SK-N-SH (cell line): ENCODE data around the gene TRAM2. TPM values are rescaled to one million over a fixed set of nuclear protein-coding genes. Genes with fewer than 3 reads are reported as not detected.
A peak's percentile ranks its signal among the peaks of the same experiment; 100 is the strongest.

ENCODE experiments used
- CTCF ChIA-PET: fragments of 300-600, 350-600 bp; formaldehyde crosslinking; extraction: SDS; loops from one replicate; lab custom pipeline; 2021; lab: Yijun Ruan, JAX
- POLR2A ChIA-PET: fragments of 350-600 bp; sonication (Branson Sonifier 250); formaldehyde crosslinking; extraction: SDS; loops from one replicate; lab custom pipeline; 2020; ENCODE audit warnings: antibody characterized with exemption, inconsistent platforms; lab: Yijun Ruan, JAX
- DNase-seq: peaks from one replicate; pipeline ENCODE4 v3.0.0; 2012
- H2AFZ ChIP-seq: fragments of 200-600 bp; sonication (generic); 2 replicates; pipeline ENCODE4 v1.8.1; 2016; ENCODE audit warnings: antibody characterized with exemption, mild to moderate bottlenecking, low read depth
- H3F3A ChIP-seq: fragments of 200-600 bp; sonication (generic); replicated peaks from 2 replicates; pipeline ENCODE3; 2016; ENCODE audit warnings: antibody characterized with exemption, mild to moderate bottlenecking; ENCODE audit not compliant: insufficient read depth
- H3K27ac ChIP-seq, 2 experiments: fragments of 200-500 bp in 1 of 2; fragments of 200-600 bp in 1 of 2; sonication (Bioruptor generic) in 1 of 2; sonication (generic), shearing (Covaris generic) in 1 of 2; 2 replicates each; pipeline versions ENCODE4 v1.5.1 to v1.6.1; 2014 to 2016; ENCODE audit warnings: low read depth in 2 of 2, inconsistent platforms in 1 of 2, low read length in 1 of 2, mild to moderate bottlenecking in 1 of 2, mixed read lengths in 1 of 2
- H3K27me3 ChIP-seq: fragments of 200-600 bp; sonication (generic), shearing (Covaris generic); 2 replicates; pipeline ENCODE4 v1.6.1; 2016; ENCODE audit warnings: mixed run types; ENCODE audit not compliant: insufficient read depth
- H3K36me3 ChIP-seq, 2 experiments: fragments of 200-500 bp in 1 of 2; fragments of 200-600 bp in 1 of 2; sonication (Bioruptor generic) in 1 of 2; sonication (generic) in 1 of 2; replicated peaks in 1 of 2; 2 replicates each; pipeline versions ENCODE3 to v1.5.1; 2014 to 2016; ENCODE audit warnings: low read length in 1 of 2, mild to moderate bottlenecking in 1 of 2; ENCODE audit not compliant: insufficient read depth in 2 of 2, control insufficient read depth in 1 of 2
- H3K4me1 ChIP-seq, 2 experiments: fragments of 200-500 bp in 1 of 2; fragments of 200-600 bp in 1 of 2; sonication (Bioruptor generic) in 1 of 2; sonication (generic), shearing (Covaris generic) in 1 of 2; 2 replicates each; pipeline versions ENCODE4 v1.5.1 to v1.6.1; 2014 to 2016; ENCODE audit warnings: low read depth in 1 of 2, low read length in 1 of 2, mixed run types in 1 of 2; ENCODE audit not compliant: insufficient read depth in 2 of 2, control insufficient read depth in 1 of 2
- H3K4me2 ChIP-seq: fragments of 200-600 bp; sonication (generic), shearing (Covaris generic); 2 replicates; pipeline ENCODE4 v1.6.1; 2017; ENCODE audit warnings: mixed run types
- H3K4me3 ChIP-seq, 2 experiments: fragments of 200-500 bp in 1 of 2; fragments of 200-600 bp in 1 of 2; sonication (Bioruptor generic) in 1 of 2; sonication (generic), shearing (Covaris generic) in 1 of 2; 2 replicates each; pipeline versions ENCODE4 v1.5.1 to v1.8.1; 2014 to 2016; ENCODE audit warnings: low read depth in 2 of 2, inconsistent platforms in 1 of 2, low read length in 1 of 2, mild to moderate bottlenecking in 1 of 2, mixed read lengths in 1 of 2, moderate library complexity in 1 of 2
- H3K79me2 ChIP-seq: fragments of 200-600 bp; sonication (generic); 2 replicates; pipeline ENCODE4 v1.8.1; 2017; ENCODE audit warnings: mild to moderate bottlenecking; ENCODE audit not compliant: insufficient read depth
- H3K9ac ChIP-seq: fragments of 200-600 bp; sonication (generic); 2 replicates; pipeline ENCODE4 v1.6.1; 2017; ENCODE audit warnings: mixed run types
- H3K9me2 ChIP-seq: fragments of 200-600 bp; sonication (generic); 2 replicates; pipeline ENCODE4 v1.6.1; 2017; ENCODE audit warnings: mixed run types
- H3K9me3 ChIP-seq: fragments of 200-600 bp; sonication (generic); 2 replicates; pipeline ENCODE4 v1.6.1; 2017; ENCODE audit warnings: mixed run types, mild to moderate bottlenecking, moderate library complexity
- H4K20me1 ChIP-seq: fragments of 200-600 bp; sonication (generic); 2 replicates; pipeline ENCODE4 v1.6.1; 2017; ENCODE audit warnings: mild to moderate bottlenecking, mixed run types; ENCODE audit not compliant: insufficient read depth
- EZH2phosphoT487 ChIP-seq: fragments of 200-600 bp; sonication (generic); IDR thresholded peaks from 2 replicates; pipeline ENCODE4 v1.6.1; 2017; ENCODE audit warnings: low read depth, mixed run types, mild to moderate bottlenecking, antibody characterized with exemption, moderate library complexity, borderline replicate concordance
- FOSL2 ChIP-seq: IDR thresholded peaks from 2 replicates; pipeline ENCODE4 v1.4.0; 2012; ENCODE audit warnings: low read depth, mild to moderate bottlenecking, moderate library complexity, borderline replicate concordance
- FOXM1 ChIP-seq: IDR thresholded peaks from 2 replicates; pipeline ENCODE4 v1.4.0; 2012; ENCODE audit warnings: low read depth, mild to moderate bottlenecking
- GABPA ChIP-seq: IDR thresholded peaks from 2 replicates; pipeline ENCODE4 v1.4.0; 2012; ENCODE audit warnings: low read depth, mild to moderate bottlenecking
- GATA2 ChIP-seq: sonication (generic); formaldehyde crosslinking; IDR thresholded peaks from 2 replicates; pipeline ENCODE4 v1.5.0; 2020; ENCODE audit warnings: mild to moderate bottlenecking, missing genetic modification reagents
- IRF3 ChIP-seq: fragments of 150-350 bp; IDR thresholded peaks from 2 replicates; pipeline ENCODE4 v1.6.1; 2016; ENCODE audit warnings: mild to moderate bottlenecking, low read depth, low read length
- JUND ChIP-seq: IDR thresholded peaks from 2 replicates; pipeline ENCODE4 v1.4.0; 2012
- MAX ChIP-seq: IDR thresholded peaks from 2 replicates; pipeline ENCODE4 v1.4.0; 2012; ENCODE audit warnings: low read depth
- MXI1 ChIP-seq: IDR thresholded peaks from 2 replicates; pipeline ENCODE4 v1.6.1; 2012; ENCODE audit warnings: mild to moderate bottlenecking, low read depth, low read length, improper control_type of control experiment
- NRF1 ChIP-seq: IDR thresholded peaks from 2 replicates; pipeline ENCODE4 v1.6.1; 2012; ENCODE audit warnings: low read depth, mild to moderate bottlenecking, low read length
- POLR2AphosphoS5 ChIP-seq: IDR thresholded peaks from 2 replicates; pipeline ENCODE4 v1.6.1; 2012; ENCODE audit warnings: low read depth, low read length
- REST ChIP-seq: IDR thresholded peaks from 2 replicates; pipeline ENCODE4 v1.6.1; 2012; ENCODE audit warnings: mild to moderate bottlenecking, low read depth, low read length, moderate library complexity
- RXRA ChIP-seq: IDR thresholded peaks from 2 replicates; pipeline ENCODE4 v1.4.0; 2012; ENCODE audit warnings: low read depth, mild to moderate bottlenecking, borderline replicate concordance
- SIN3A ChIP-seq: IDR thresholded peaks from 2 replicates; pipeline ENCODE4 v1.6.1; 2012; ENCODE audit warnings: low read depth, mild to moderate bottlenecking, low read length, moderate library complexity, borderline replicate concordance
- SMC3 ChIP-seq: IDR thresholded peaks from 2 replicates; pipeline ENCODE4 v1.6.1; 2012; ENCODE audit warnings: low read depth, low read length, improper control_type of control experiment
- YY1 ChIP-seq: IDR thresholded peaks from 2 replicates; pipeline ENCODE4 v1.4.0; 2012; ENCODE audit warnings: low read depth, mild to moderate bottlenecking
- WGBS: methylation state at CpG from one replicate; pipeline ENCODE4 v1.1.6; 2017; ENCODE audit warnings: low lambda C conversion rate; 5-methylcytosine and 5-hydroxymethylcytosine counted together
- polyA plus RNA-seq, 3 experiments: library from polyadenylated mRNA; depleted of rRNA; stranded (reverse); fragments of >200 nt; gene quantifications; 2 replicates each; pipeline ENCODE4 v1.2.3, GENCODE V29; 2012

Gene TRAM2
- polyA plus RNA-seq, 1 of the 3 experiments (the other 2 are of a cell fraction): 26.4 TPM

GRCh38 chr6:52534363-52534762 is 42.5 kb downstream of the TRAM2 start:
- WGBS: 94% methylated on average over 5 of the region's 5 CpGs
- Histone ChIP-seq H3K79me2 (peaks cover 91% of the 10 kb centered on the region), H3K9ac (no peak overlapping the region), H2AFZ (no peak overlapping the region), H3K4me3 (no peak overlapping the region), H3K4me2 (no peak overlapping the region), H3F3A (peaks cover 22% of the 10 kb centered on the region), H3K9me2 (no peaks in the 10 kb centered on the region), H4K20me1 (no peaks in the 10 kb centered on the region), H3K4me1 (peaks cover 26 to 52% of the 10 kb centered on the region in 2 experiments), H3K36me3 (peaks cover 19 to 37% of the 10 kb centered on the region in 2 experiments), H3K9me3 (no peaks in the 10 kb centered on the region), H3K27me3 (no peaks in the 10 kb centered on the region), H3K27ac (no peak overlapping the region)
- CTCF ChIA-PET: interaction anchor here (1.2 kb wide), 1 partner anchor 13 kb away, joined by 3 read pairs; no protein-coding TSS in a partner anchor
- TF ChIP-seq SMC3: no peak
- TF ChIP-seq RXRA: no peak
- no peak for TF ChIP-seq GATA2 (CRISPR knock-in tag)
- TF ChIP-seq MXI1: no peak
- no peak for TF ChIP-seq SIN3A
- no peak for TF ChIP-seq POLR2AphosphoS5
- TF ChIP-seq IRF3: no peak
- TF ChIP-seq NRF1: no peak
- TF ChIP-seq EZH2phosphoT487: no peak
- no peak for TF ChIP-seq REST
- POLR2A ChIA-PET: no interaction called here
- no peak for DNase-seq

- H3F3A ChIP-seq: peaks cover 13% of the 10 kb centered on the region
- no peaks in the 10 kb centered on the region for H3K27me3 ChIP-seq
- 93% methylated on average over 2 of the region's 2 CpGs for WGBS
- H3K9me3 ChIP-seq: no peaks in the 10 kb centered on the region
- H4K20me1 ChIP-seq: no peaks in the 10 kb centered on the region
- peaks cover 20 to 37% of the 10 kb centered on the region in 2 experiments for H3K36me3 ChIP-seq
- no peak overlapping the region for H3K4me3 ChIP-seq
- H3K27ac ChIP-seq: 0 out of 4 replicates have a peak overlapping the region, but pooled peaks of 1 of the 2 experiments have one; percentile 18
- DNase-seq: no peak
- H3K9me2 ChIP-seq: no peaks in the 10 kb centered on the region
- no peak overlapping the region for H2AFZ ChIP-seq
- TF ChIP-seq NRF1 (no peak), POLR2AphosphoS5 (no peak), MAX (no peak), JUND (no peak), SMC3 (no peak), GABPA (no peak), YY1 (no peak), FOSL2 (no peak), IRF3 (no peak), FOXM1 (no peak)
- ChIA-PET CTCF (no interaction called here), POLR2A (no interaction called here)
- peaks cover 99% of the 10 kb centered on the region for H3K79me2 ChIP-seq
- H3K4me1 ChIP-seq: peaks cover 26 to 44% of the 10 kb centered on the region in 2 experiments
- H3K4me2 ChIP-seq: no peak overlapping the region
- no peak overlapping the region for H3K9ac ChIP-seq
Observed at GRCh38 chr6:52533491-52533890, 43.4 kb downstream of the TRAM2 start.
